MV-4-11 (cell line): Measurements from ENCODE around the gene PPP1R13B.

Experiments
- DNase-seq: peaks from one replicate; lab custom pipeline; 2025; lab: John Stamatoyannopoulos, UW

The PPP1R13B gene

GRCh38 chr14:103744621-103745395 lies 102.6 kb downstream of the PPP1R13B start:
- DNase-seq: no peak

DNA sequence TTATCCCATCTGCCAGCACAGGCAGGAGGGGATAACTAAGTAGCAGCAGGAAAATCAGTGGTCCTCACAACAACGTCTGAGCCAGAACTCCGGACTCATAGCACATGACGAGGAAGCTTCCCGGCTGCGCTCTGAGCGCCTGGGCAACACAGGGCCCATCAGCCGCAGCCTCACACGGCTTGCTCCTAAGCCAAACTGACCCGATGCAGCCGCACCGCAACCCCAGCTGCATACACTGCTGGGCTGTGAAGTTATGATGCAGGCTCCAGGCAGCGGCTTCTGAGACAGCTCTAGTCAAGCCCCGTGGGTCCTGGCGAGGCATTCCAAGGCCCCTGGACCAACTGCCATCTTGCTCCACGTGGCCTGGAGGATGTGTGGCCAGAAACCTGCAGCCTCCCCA lies 103.7 kb downstream of the PPP1R13B start:
- DNase-seq: no peak

- no peak for DNase-seq
Observed at GRCh38 chr14:103742499-103743255, 104.7 kb downstream of the PPP1R13B start.

- DNase-seq: no peak
Observed at GRCh38 chr14:103741876-103742275, 105.5 kb downstream of the PPP1R13B start.

DNA sequence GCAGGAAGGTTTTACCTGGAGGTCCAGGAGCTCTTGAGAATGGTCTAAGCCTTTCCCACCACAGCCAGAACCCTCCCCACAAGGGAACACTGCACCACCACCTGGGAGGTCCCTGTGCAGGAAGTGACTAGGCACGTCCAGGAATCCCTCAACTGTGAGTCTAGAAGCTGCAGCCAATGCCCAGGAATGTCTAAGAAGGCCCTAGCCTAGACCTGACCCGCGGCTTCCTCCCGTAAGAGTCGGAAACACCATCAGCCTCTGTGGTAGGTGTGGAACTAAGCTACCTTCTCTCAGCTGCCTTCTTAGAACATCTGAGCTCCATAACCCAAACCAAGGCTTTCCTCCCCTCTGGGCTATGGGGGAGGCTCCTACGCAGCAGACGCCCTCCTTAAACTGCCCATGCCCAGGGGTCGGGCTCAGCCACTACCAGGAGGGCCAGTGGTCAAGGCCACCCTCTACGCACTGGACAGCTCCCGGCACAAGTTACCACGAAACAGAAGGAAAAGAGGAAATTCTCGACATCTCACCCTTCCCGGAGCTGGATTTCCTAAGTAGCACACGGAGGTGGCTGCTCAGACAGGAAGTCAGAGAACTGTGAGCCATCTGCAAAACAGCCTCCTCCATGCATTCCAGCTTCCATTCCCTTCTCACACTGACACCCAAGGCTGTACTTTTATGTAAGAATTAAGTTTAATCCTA lies 106.2 kb downstream of the PPP1R13B start:
- no peak for DNase-seq

DNA sequence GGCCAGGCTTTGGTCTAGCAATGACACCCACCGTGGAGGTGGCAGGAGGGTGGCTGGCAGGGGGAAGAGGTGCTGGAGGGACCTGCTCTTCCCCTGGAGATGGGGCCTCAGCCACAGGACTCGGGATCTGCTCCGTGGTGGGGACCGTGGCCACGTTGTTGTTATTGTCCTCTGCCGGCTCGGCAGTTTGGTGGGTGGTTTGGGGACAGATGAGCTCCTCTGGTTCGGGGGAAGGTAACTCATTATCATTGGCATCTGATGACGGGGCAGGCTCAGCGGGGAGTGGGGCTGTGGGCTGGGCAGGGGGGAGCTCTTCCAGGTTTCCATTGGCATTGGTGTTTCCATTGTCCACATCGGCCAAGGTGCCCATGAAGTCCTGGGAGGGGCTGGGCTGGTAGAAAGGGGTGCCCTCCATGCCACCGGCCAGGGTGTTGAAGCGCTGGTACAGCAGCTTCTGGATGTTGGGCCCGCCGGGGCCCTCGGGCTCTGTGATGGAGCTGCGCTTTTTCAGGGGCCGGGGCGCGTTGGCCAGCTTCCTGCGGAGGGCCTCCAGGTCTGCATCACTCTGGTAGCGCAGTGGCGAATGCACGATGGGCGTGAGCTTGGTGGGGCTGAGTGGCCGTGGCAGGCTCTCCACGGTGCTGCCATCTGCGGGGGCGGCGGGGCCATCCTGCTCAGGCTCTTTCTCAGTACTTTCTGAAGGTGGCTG lies 107.4 kb downstream of the PPP1R13B start:
- no peak for DNase-seq

DNA sequence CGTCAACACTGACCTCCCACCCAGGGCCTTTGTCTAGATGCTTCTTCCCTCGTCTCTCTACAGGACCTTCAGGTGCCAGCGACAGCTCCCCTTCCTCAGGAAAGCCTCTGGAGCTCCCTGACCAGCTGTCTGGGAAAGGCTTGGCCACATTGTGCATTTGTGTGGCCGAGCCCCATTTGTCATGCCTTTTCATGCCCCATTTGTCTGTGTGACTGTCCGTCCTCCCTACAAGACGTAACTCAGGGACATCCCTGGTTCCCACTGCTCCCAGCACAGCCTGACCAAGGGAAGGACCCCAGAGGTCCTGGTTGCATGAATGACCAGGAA lies 107.9 kb downstream of the PPP1R13B start:
- DNase-seq: no peak

GRCh38 chr14:103738701-103739451 lies 108.5 kb downstream of the PPP1R13B start:
- no peak for DNase-seq

DNA sequence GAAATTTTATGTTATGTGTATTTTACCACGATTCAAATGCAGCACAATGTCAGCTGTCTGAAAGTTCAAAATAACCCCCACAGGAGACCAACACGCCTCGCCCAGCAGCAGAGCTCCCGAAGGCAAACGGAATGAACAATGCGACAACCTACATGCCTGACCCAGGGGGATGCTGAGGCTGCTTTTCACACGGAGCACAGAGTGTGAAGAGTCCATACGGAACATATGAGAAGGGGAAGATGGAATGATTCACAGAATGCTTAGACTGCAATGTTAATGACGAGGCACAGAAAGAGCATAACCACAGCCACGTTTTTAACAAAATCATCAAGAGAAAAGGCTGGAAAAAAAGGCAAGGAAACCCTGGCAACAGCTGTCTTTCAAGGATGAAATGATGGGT lies 109.2 kb downstream of the PPP1R13B start:
- DNase-seq: no peak

- DNase-seq: no peak
Observed at GRCh38 chr14:103737432-103738045, 109.8 kb downstream of the PPP1R13B start.

- no peak for DNase-seq
Observed at GRCh38 chr14:103736546-103737431, 110.6 kb downstream of the PPP1R13B start.

DNA sequence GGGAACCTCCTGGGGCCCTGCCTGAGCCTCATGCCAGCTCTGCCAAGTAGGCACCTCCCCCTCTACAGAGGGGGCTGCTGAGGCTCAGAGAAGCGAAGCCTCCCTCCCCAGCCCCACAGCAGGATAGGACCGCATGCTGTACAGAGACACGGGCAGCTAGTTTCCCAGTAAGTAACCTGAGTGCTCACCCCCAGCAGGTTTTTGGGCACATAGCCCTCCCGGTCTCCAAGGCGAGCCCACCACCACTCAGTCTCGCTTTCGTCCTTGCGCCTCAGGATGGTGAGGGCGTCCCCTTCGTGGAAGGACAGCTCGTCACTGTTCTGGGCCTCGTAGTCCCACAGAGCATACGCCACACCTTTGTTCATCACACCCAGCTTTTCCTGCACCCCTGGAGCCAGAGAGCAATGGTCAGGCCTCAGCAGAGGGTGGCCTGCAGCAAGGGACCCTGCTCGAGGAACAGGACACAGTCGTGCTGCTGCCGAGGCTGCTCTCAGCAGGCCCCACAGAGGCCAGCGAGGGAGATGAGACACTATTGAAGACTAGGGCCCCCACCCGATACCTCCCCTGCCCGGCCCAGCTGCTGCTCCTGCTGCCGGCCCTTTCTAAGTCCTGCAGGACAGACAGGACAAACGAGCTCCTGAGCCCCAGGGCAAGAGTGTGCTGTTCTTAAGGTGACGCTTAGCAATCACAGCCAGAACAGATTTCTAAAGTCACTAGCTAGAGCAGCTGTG lies 111.4 kb downstream of the PPP1R13B start:
- DNase-seq: no peak

DNA sequence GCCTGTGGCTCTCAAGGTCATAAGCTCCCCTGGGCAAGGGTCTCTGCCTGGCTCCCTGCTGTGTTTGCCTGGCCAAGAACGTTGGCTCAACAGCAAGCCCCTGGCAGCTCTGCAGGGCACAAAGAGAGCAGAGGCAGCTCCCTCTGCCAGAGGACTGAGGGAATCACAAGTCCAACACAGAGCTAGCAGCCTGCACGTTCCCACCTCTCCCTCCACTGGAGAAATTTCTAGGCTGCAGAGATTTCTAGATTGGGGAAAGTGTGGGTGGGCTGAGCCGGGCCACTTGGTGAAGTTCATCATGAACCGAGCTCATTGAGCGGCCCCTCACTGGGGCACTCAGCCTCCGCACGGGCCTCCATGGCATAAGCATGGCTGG lies 111.9 kb downstream of the PPP1R13B start:
- DNase-seq: no peak

DNA sequence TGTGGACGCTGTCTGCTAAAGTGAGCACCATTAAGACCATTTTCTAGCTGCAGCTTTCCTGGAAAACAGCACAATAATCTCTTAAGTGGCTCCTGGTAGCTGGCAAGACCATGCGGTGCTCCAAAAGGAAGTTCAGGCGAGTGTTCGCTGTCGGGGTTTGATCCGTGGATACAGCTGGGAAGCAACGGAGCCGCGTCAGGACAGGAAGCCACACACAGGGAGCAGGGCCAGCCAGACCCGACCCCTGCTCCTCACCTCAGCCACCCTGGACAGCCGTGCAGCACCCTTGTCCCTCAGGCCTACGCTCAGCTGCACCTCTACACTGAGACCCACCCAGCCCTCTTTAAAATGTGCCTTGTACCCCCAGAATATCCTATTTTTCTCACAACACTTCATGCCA lies 112.4 kb downstream of the PPP1R13B start:
- no peak for DNase-seq

GRCh38 chr14:103734081-103734888 lies 113.1 kb downstream of the PPP1R13B start:
- DNase-seq: no peak

- no peak for DNase-seq
Observed at GRCh38 chr14:103733651-103734050, 113.7 kb downstream of the PPP1R13B start.

- DNase-seq: no peak
Observed at GRCh38 chr14:103732868-103733620, 114.3 kb downstream of the PPP1R13B start.
